CD4-positive, alpha-beta T cell treated with Interleukin-21 for 1 hour (primary cell): ENCODE data around the gene PLPP1.

ENCODE experiments used
- DNase-seq: peaks from one replicate; pipeline ENCODE4 v3.0.0-alpha.2; 2020

Gene PLPP1

GRCh38 chr5:55393501-55394175 is 141.1 kb downstream of the PLPP1 start:
- no peak for DNase-seq

- DNase-seq = no peak
Observed at GRCh38 chr5:55392669-55393068, 142.1 kb downstream of the PLPP1 start.

- no peak for DNase-seq
Observed at GRCh38 chr5:55391707-55392106, 143.1 kb downstream of the PLPP1 start.

- DNase-seq = no peak
Observed at GRCh38 chr5:55387865-55388264, 146.9 kb downstream of the PLPP1 start.

GRCh38 chr5:55386356-55386755 is 148.4 kb downstream of the PLPP1 start:
- DNase-seq = no peak

DNA sequence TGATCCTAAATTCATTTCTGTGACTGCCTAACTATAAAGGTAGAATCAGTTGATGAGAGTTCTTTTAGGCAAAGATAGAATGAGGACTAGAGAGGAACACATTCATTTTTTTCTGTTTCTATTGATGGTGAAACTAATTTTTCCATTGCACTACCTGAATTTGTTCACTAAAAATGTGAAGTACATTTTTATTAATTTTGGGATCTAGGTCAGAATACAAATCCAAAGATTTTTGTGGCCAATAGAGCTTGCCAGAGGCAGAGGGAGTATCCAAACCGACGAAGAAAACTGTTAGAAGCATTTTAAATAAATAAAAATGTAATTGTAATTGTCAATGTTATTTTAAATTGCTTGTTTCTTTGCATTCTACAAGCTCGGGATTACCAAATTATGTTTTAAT is 148.9 kb downstream of the PLPP1 start:
- no peak for DNase-seq

- DNase-seq = no peak
Observed at GRCh38 chr5:55385227-55385626, 149.5 kb downstream of the PLPP1 start.

DNA sequence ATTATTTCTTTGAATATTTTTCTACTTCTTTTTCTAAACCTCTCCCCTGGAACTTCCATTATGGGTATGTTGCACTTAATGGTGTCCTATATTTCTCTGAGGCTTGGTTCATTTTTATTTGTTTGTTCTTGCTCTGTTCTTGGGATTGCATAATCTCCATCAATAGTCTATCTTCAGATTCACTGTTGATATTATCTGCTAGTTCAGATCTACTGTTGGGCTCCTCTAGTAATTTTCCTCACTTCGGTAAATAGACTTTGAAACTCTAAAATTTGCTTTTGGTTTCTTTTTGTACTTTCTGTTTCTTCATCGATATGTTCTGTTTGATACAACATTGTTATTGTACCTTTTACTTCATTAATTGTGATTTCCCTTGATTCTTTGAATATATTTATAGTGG is 150.7 kb downstream of the PLPP1 start:
- DNase-seq = no peak

GRCh38 chr5:55383254-55383653 is 151.5 kb downstream of the PLPP1 start:
- no peak for DNase-seq

GRCh38 chr5:55377810-55378209 is 157.0 kb downstream of the PLPP1 start:
- DNase-seq = no peak
